Keratinocyte (primary cell): Measurements from ENCODE around the gene G6PC1. TPM values are rescaled to one million over a fixed set of nuclear protein-coding genes. Genes with fewer than 3 reads are reported as not detected.

Experiments used
- DNase-seq: peaks from one replicate; pipeline ENCODE4 v3.0.0-alpha.2; 2011; ENCODE audit warnings: low read depth, missing footprints, low spot score
- FAIRE-seq: peaks from 2 replicates; lab custom pipeline; 2011; peaks lifted over from hg19 to GRCh38; lab: Jason Lieb, UNC
- H2AFZ ChIP-seq: 2 replicates; pipeline ENCODE4 v1.6.0; 2012; ENCODE audit warnings: low read length, control low read depth, inconsistent platforms; ENCODE audit not compliant: control insufficient read depth
- H3K27ac ChIP-seq: 2 replicates; pipeline ENCODE4 v1.5.1; 2011; ENCODE audit warnings: low read length; ENCODE audit not compliant: control insufficient read depth, insufficient read depth
- H3K27me3 ChIP-seq: 3 replicates; pipeline ENCODE4 v1.6.0; 2011; ENCODE audit warnings: low read length; ENCODE audit not compliant: control insufficient read depth, insufficient read depth; ENCODE audit errors: extremely low read depth
- H3K36me3 ChIP-seq, 2 experiments: 2 replicates in 1 of 2; 3 replicates in 1 of 2; pipeline ENCODE4 v1.5.1; 2011; ENCODE audit warnings: low read length in 2 of 2, mild to moderate bottlenecking in 1 of 2; ENCODE audit not compliant: control insufficient read depth in 2 of 2, insufficient read depth in 2 of 2; ENCODE audit errors: extremely low read depth in 1 of 2
- H3K4me1 ChIP-seq: 3 replicates; pipeline ENCODE4 v1.5.1; 2011; ENCODE audit warnings: low read length; ENCODE audit not compliant: control insufficient read depth, insufficient read depth; ENCODE audit errors: extremely low read depth
- H3K4me2 ChIP-seq: 3 replicates; pipeline ENCODE4 v1.6.0; 2011; ENCODE audit warnings: low read depth, low read length; ENCODE audit not compliant: control insufficient read depth, insufficient read depth; ENCODE audit errors: extremely low read depth
- H3K4me3 ChIP-seq, 3 experiments: fragments of 200-600 bp in 1 of 3; sonication (generic) in 1 of 3; 2 replicates in 2 of 3; 3 replicates in 1 of 3; pipeline ENCODE4 v1.5.1; 2011 to 2016; ENCODE audit warnings: low read length in 3 of 3, mild to moderate bottlenecking in 3 of 3, control low read depth in 2 of 3, inconsistent platforms in 1 of 3, low read depth in 1 of 3, mixed read lengths in 1 of 3, mixed run types in 1 of 3, moderate library complexity in 1 of 3; ENCODE audit not compliant: control insufficient read depth in 2 of 3, insufficient read depth in 2 of 3; ENCODE audit errors: extremely low read depth in 1 of 3
- H3K79me2 ChIP-seq: 2 replicates; pipeline ENCODE4 v1.6.0; 2012; ENCODE audit warnings: low read length; ENCODE audit not compliant: control insufficient read depth, insufficient read depth
- H3K9ac ChIP-seq: 3 replicates; pipeline ENCODE4 v1.6.0; 2011; ENCODE audit warnings: low read length; ENCODE audit not compliant: control insufficient read depth, insufficient read depth; ENCODE audit errors: extremely low read depth
- H3K9me1 ChIP-seq: 3 replicates; pipeline ENCODE4 v1.6.0; 2011; ENCODE audit warnings: low read length; ENCODE audit not compliant: control insufficient read depth, insufficient read depth; ENCODE audit errors: extremely low read depth
- H3K9me3 ChIP-seq: 2 replicates; pipeline ENCODE4 v1.5.1; 2012; ENCODE audit warnings: low read depth, low read length; ENCODE audit not compliant: control insufficient read depth
- H4K20me1 ChIP-seq: 3 replicates; pipeline ENCODE4 v1.6.0; 2011; ENCODE audit warnings: low read length; ENCODE audit not compliant: control insufficient read depth, insufficient read depth; ENCODE audit errors: extremely low read depth
- EZH2 ChIP-seq: IDR thresholded peaks from one replicate; pipeline ENCODE4 v1.6.1; 2012; ENCODE audit warnings: inconsistent platforms, mild to moderate bottlenecking, low read length, moderate library complexity
- dilution Hi-C: fragments of 300-500 bp; cut with MboI; formaldehyde crosslinking; loops from one replicate; pipeline ENCODE4 v1.7.0; 2020; ENCODE audit warnings: low sequenced_read_pairs; ENCODE audit not compliant: extremely low pct_ligation_motif_present
- polyA plus RNA-seq, 5 experiments: library from polyadenylated mRNA; depleted of rRNA in 3 of 5; stranded (reverse) in 3 of 5; stranded (forward) in 1 of 5; unstranded in 1 of 5; fragments of >200 nt; gene quantifications; 1 replicate in 1 of 5; 2 replicates in 3 of 5; 3 replicates in 1 of 5; pipeline versions ENCODE4 v1.2.1 to v1.2.3, GENCODE V29; 2011 to 2012; ENCODE audit warnings: missing spikeins in 2 of 5, low read depth in 1 of 5, low replicate concordance in 1 of 5
- TF ChIP-seq, protein P1 (sequence below), 3 experiments: IDR thresholded peaks in 1 of 3; conservative IDR thresholded peaks in 1 of 3; optimal IDR thresholded peaks in 1 of 3; 2 replicates in 2 of 3; 3 replicates in 1 of 3; pipeline versions ENCODE3 to v1.5.1; 2011; ENCODE audit warnings: low read length in 3 of 3, mild to moderate bottlenecking in 3 of 3, moderate library complexity in 2 of 3, control low read depth in 1 of 3, inconsistent platforms in 1 of 3; ENCODE audit not compliant: insufficient read depth in 2 of 3; ENCODE audit errors: extremely low read depth in 1 of 3

Gene G6PC1
- polyA plus RNA-seq, 1 donor (not counting 4 experiments of a cell fraction or from before 2014, with no cell fraction given) = not detected

DNA sequence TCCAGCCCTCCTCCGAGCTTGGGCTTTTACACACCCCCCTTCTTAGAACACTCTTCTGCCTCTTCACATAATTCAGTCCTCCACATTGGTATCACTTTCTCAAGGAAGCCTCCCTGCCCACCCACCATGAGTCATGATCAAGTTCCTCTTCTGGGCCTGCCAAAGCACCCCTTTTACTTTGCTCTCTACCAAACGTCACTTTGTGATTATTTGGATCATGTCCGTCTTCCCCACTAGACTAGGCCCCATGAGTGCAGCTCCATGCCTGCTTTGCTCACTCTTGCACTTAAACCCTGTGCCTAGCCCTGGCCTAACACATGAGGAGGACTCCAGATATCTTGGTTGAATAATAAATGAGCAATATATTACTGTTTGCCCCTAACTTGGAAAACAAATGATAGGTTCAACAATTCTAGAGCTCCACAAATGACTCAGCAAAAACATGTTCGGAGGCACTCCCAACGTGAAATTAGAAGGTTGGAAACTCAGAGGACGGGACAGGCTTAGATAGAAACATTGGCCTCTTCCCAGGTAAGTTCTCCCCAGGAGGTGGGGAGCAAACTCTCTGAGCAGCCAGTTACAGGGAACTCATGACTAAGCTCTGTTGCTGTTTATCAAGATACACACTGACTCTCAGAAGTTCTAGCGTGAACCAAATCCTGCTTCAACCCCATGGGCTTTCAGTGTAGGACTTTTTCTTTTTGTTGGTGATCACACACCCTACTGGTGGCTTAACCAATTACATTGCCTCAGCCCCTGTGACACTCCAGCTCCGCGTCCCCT lies 28.3 kb downstream of the G6PC1 start:
- H3K4me1 ChIP-seq = peaks cover 7% of the 10 kb centered on the region
- no peak overlapping the region for H3K9ac ChIP-seq
- no peaks in the 10 kb centered on the region for H4K20me1 ChIP-seq
- no peaks in the 10 kb centered on the region for H3K27me3 ChIP-seq
- peak overlapping the region; percentile 40 for H2AFZ ChIP-seq
- H3K27ac ChIP-seq = peak overlapping the region; percentile 42
- dilution Hi-C loops = loop anchor here (25.0 kb wide), 1 partner anchor 92 kb away; the partner anchor contains the start of genes AOC2 and PSME3
- H3K4me3 ChIP-seq = no peak overlapping the region
- TF ChIP-seq, protein P1, sequence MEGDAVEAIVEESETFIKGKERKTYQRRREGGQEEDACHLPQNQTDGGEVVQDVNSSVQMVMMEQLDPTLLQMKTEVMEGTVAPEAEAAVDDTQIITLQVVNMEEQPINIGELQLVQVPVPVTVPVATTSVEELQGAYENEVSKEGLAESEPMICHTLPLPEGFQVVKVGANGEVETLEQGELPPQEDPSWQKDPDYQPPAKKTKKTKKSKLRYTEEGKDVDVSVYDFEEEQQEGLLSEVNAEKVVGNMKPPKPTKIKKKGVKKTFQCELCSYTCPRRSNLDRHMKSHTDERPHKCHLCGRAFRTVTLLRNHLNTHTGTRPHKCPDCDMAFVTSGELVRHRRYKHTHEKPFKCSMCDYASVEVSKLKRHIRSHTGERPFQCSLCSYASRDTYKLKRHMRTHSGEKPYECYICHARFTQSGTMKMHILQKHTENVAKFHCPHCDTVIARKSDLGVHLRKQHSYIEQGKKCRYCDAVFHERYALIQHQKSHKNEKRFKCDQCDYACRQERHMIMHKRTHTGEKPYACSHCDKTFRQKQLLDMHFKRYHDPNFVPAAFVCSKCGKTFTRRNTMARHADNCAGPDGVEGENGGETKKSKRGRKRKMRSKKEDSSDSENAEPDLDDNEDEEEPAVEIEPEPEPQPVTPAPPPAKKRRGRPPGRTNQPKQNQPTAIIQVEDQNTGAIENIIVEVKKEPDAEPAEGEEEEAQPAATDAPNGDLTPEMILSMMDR (optimal IDR thresholded peaks at IDR 0.05 in 1 of 3, IDR thresholded peaks at IDR 0.05 in 1 of 3, conservative IDR thresholded peaks at IDR 0.05 in 1 of 3; ENCODE audit: extremely low read depth in 1 of 3, insufficient read depth in 2 of 3, low read length in 3 of 3) = peak; percentile 48 to 69 (median 54)
- TF ChIP-seq EZH2 = no peak
- H3K4me2 ChIP-seq = peak overlapping the region; percentile 17
- no peaks in the 10 kb centered on the region for H3K9me1 ChIP-seq
- no peaks in the 10 kb centered on the region for H3K79me2 ChIP-seq
- FAIRE-seq (no peak), DNase-seq (peak; percentile 32)
- no peaks in the 10 kb centered on the region for H3K36me3 ChIP-seq
- no peaks in the 10 kb centered on the region for H3K9me3 ChIP-seq

DNA sequence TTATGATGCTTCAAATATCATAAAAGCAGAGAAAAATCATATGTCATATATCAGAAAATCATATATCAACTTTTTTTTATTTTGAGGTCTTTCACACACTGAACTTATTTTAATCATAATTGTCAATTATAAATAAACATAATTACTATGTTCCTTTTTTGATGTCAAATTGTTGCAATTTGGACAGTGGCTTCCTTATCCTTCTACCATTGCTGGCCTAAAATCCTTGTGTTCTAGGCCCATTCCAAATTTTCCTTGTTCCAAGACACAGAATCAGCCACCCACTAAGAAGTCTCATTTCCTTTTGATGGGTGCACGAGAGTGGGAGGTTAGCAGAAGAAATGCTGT lies 28.9 kb downstream of the G6PC1 start:
- no peaks in the 10 kb centered on the region for H3K79me2 ChIP-seq
- DNase-seq (no peak), FAIRE-seq (no peak)
- H3K27me3 ChIP-seq = no peaks in the 10 kb centered on the region
- no peaks in the 10 kb centered on the region for H3K9me3 ChIP-seq
- H3K9me1 ChIP-seq = no peaks in the 10 kb centered on the region
- no peak overlapping the region for H3K4me3 ChIP-seq
- H3K27ac ChIP-seq = no peak overlapping the region
- H3K4me2 ChIP-seq = no peak overlapping the region
- peaks cover 7% of the 10 kb centered on the region for H3K4me1 ChIP-seq
- H2AFZ ChIP-seq = no peak overlapping the region
- dilution Hi-C loops = loop anchor here (25.0 kb wide), 1 partner anchor 92 kb away; the partner anchor contains the start of genes AOC2 and PSME3
- TF ChIP-seq EZH2 = no peak
- TF ChIP-seq, protein P1 (optimal IDR thresholded peaks at IDR 0.05 in 1 of 3, IDR thresholded peaks at IDR 0.05 in 1 of 3, conservative IDR thresholded peaks at IDR 0.05 in 1 of 3; ENCODE audit: extremely low read depth in 1 of 3, insufficient read depth in 2 of 3, low read length in 3 of 3) = no peak
- no peaks in the 10 kb centered on the region for H4K20me1 ChIP-seq
- no peaks in the 10 kb centered on the region for H3K36me3 ChIP-seq
- no peak overlapping the region for H3K9ac ChIP-seq
